ENCODE measurements around the gene RPS6KA2. TPM values are rescaled to one million over a fixed set of nuclear protein-coding genes. Genes with fewer than 3 reads are reported as not detected.

Gene RPS6KA2
- polyA plus RNA-seq, 1 donor (not counting 4 experiments of a cell fraction or from before 2014, with no cell fraction given), result 8.2 TPM

GRCh38 chr6:166565084-166565967 lies 61.7 kb downstream of the RPS6KA2 start:
- H3K79me2 ChIP-seq (ENCODE audit: control insufficient read depth, insufficient read depth, low read length), result no peaks in the 10 kb centered on the region
- FAIRE-seq, result no peak
- H3K4me3 ChIP-seq (ENCODE audit: control insufficient read depth in 2 of 3, extremely low read depth in 1 of 3, insufficient read depth in 2 of 3, low read depth in 1 of 3, low read length in 3 of 3), result no peak overlapping the region
- H3K9me3 ChIP-seq (ENCODE audit: control insufficient read depth, low read depth, low read length), result no peaks in the 10 kb centered on the region
- H3K27me3 ChIP-seq (ENCODE audit: control insufficient read depth, extremely low read depth, insufficient read depth, low read length), result no peaks in the 10 kb centered on the region
- H3K4me1 ChIP-seq (ENCODE audit: control insufficient read depth, extremely low read depth, insufficient read depth, low read length), result peaks cover 24% of the 10 kb centered on the region
- no peak overlapping the region for H2AFZ ChIP-seq (ENCODE audit: control insufficient read depth, low read length)
- no peak overlapping the region for H3K27ac ChIP-seq (ENCODE audit: control insufficient read depth, insufficient read depth, low read length)
- H3K36me3 ChIP-seq (ENCODE audit: control insufficient read depth in 2 of 2, extremely low read depth in 1 of 2, insufficient read depth in 2 of 2, low read length in 2 of 2), result no peaks in the 10 kb centered on the region
- no peak overlapping the region for H3K9ac ChIP-seq (ENCODE audit: control insufficient read depth, extremely low read depth, insufficient read depth, low read length)
- H4K20me1 ChIP-seq (ENCODE audit: control insufficient read depth, extremely low read depth, insufficient read depth, low read length), result no peaks in the 10 kb centered on the region
- H3K9me1 ChIP-seq (ENCODE audit: control insufficient read depth, extremely low read depth, insufficient read depth, low read length), result no peaks in the 10 kb centered on the region
- dilution Hi-C loops (cut with MboI; ENCODE audit: extremely low pct_ligation_motif_present, low sequenced_read_pairs), result no loop called here
- no peak overlapping the region for H3K4me2 ChIP-seq (ENCODE audit: control insufficient read depth, extremely low read depth, insufficient read depth, low read depth, low read length)
- TF ChIP-seq EZH2 (IDR thresholded peaks at IDR 0.05; ENCODE audit: low read length), result no peak
- TF ChIP-seq CTCF (optimal IDR thresholded peaks at IDR 0.05 in 1 of 3, IDR thresholded peaks at IDR 0.05 in 1 of 3, conservative IDR thresholded peaks at IDR 0.05 in 1 of 3; ENCODE audit: extremely low read depth in 1 of 3, insufficient read depth in 2 of 3, low read length in 3 of 3), result no peak
- no peak for DNase-seq (ENCODE audit: low read depth, low spot score)

- no peak for FAIRE-seq
- dilution Hi-C loops (cut with MboI; ENCODE audit: extremely low pct_ligation_motif_present, low sequenced_read_pairs), result no loop called here
Measured at GRCh38 chr6:166563805-166564204, 63.2 kb downstream of the RPS6KA2 start.

More at GRCh38 chr6:166563805-166564204, 63.2 kb downstream of the RPS6KA2 start:
- Histone ChIP-seq H4K20me1 (ENCODE audit: control insufficient read depth, extremely low read depth, insufficient read depth, low read length) (no peaks in the 10 kb centered on the region), H2AFZ (ENCODE audit: control insufficient read depth, low read length) (no peak overlapping the region), H3K9me1 (ENCODE audit: control insufficient read depth, extremely low read depth, insufficient read depth, low read length) (no peaks in the 10 kb centered on the region), H3K4me3 (ENCODE audit: control insufficient read depth in 2 of 3, extremely low read depth in 1 of 3, insufficient read depth in 2 of 3, low read depth in 1 of 3, low read length in 3 of 3) (no peak overlapping the region), H3K4me1 (ENCODE audit: control insufficient read depth, extremely low read depth, insufficient read depth, low read length) (peaks cover 24% of the 10 kb centered on the region), H3K36me3 (ENCODE audit: control insufficient read depth in 2 of 2, extremely low read depth in 1 of 2, insufficient read depth in 2 of 2, low read length in 2 of 2) (no peaks in the 10 kb centered on the region), H3K9ac (ENCODE audit: control insufficient read depth, extremely low read depth, insufficient read depth, low read length) (no peak overlapping the region), H3K4me2 (ENCODE audit: control insufficient read depth, extremely low read depth, insufficient read depth, low read depth, low read length) (no peak overlapping the region), H3K27ac (ENCODE audit: control insufficient read depth, insufficient read depth, low read length) (no peak overlapping the region), H3K27me3 (ENCODE audit: control insufficient read depth, extremely low read depth, insufficient read depth, low read length) (no peaks in the 10 kb centered on the region), H3K9me3 (ENCODE audit: control insufficient read depth, low read depth, low read length) (no peaks in the 10 kb centered on the region), H3K79me2 (ENCODE audit: control insufficient read depth, insufficient read depth, low read length) (no peaks in the 10 kb centered on the region)
- no peak for TF ChIP-seq EZH2 (IDR thresholded peaks at IDR 0.05; ENCODE audit: low read length)
- no peak for TF ChIP-seq CTCF (optimal IDR thresholded peaks at IDR 0.05 in 1 of 3, IDR thresholded peaks at IDR 0.05 in 1 of 3, conservative IDR thresholded peaks at IDR 0.05 in 1 of 3; ENCODE audit: extremely low read depth in 1 of 3, insufficient read depth in 2 of 3, low read length in 3 of 3)
- DNase-seq (ENCODE audit: low read depth, low spot score), result no peak
